Epithelial cell of proximal tubule (primary cell): ENCODE data around the gene ZNF746. TPM values are rescaled to one million over a fixed set of nuclear protein-coding genes. Genes with fewer than 3 reads are reported as not detected.

Experiments used
- DNase-seq: peaks from one replicate; pipeline ENCODE4 v3.0.0-alpha.2; 2011; ENCODE audit warnings: low read depth
- H3K4me3 ChIP-seq: 2 replicates; pipeline ENCODE4 v1.5.1; 2011; ENCODE audit warnings: low read depth, mild to moderate bottlenecking, low read length
- total RNA-seq: library from RNA; depleted of rRNA; stranded (reverse); fragments of >200 nt; gene quantifications from 2 replicates; pipeline ENCODE4 v1.2.3, GENCODE V29; 2015
- TF ChIP-seq, protein P1 (sequence below): conservative IDR thresholded peaks from 2 replicates; pipeline ENCODE4 v1.5.1; 2012; ENCODE audit warnings: low read depth, mild to moderate bottlenecking, low read length

Gene ZNF746
- 18.5 and 22.1 TPM in 2 replicates for total RNA-seq

DNA sequence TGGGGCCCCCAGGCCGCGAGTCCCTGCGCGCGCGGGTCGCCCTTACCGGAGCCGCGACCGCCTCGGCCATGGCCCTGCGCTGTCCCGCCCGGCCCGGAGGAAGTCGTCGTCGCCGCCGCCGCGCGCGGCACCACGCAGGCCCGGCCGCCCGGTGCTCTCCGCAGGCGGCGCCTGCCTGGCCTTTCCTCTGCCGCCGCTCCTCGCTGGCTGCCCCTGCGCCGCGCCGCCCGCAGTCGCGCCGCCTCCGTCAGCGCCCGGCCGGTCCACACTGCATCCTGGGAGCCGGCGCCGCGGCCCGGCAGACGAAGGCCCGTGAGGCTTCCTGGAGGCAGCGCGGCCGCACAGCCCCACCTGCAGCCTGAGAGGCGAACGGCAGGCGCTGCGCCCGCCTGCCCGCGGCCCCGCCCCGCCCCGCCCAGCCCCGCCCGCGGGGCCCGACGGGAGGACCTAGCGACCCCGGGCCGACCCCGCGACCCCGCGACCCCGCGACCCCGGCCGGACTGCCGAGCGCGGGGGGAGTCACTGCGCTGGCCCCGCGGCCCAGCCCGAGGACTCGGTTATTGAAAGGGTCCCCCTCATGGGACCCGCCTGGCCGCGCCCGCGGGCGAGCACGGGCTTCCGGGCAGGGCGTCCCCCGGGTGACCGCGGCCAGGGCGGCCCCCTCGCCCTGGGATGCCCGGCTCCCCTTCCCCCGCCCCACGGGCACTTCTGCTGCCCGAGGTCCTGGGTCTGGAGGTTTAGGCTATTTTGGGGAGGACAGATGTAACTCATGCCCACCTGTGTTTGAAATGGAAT is at the start of gene ZNF746:
Gene ZNF746 (minus strand): TSS at position 343 of the 795 bp plus-strand sequence. CDS start 273 bp downstream, at position 70.
- no peak for DNase-seq
- TF ChIP-seq, protein P1, sequence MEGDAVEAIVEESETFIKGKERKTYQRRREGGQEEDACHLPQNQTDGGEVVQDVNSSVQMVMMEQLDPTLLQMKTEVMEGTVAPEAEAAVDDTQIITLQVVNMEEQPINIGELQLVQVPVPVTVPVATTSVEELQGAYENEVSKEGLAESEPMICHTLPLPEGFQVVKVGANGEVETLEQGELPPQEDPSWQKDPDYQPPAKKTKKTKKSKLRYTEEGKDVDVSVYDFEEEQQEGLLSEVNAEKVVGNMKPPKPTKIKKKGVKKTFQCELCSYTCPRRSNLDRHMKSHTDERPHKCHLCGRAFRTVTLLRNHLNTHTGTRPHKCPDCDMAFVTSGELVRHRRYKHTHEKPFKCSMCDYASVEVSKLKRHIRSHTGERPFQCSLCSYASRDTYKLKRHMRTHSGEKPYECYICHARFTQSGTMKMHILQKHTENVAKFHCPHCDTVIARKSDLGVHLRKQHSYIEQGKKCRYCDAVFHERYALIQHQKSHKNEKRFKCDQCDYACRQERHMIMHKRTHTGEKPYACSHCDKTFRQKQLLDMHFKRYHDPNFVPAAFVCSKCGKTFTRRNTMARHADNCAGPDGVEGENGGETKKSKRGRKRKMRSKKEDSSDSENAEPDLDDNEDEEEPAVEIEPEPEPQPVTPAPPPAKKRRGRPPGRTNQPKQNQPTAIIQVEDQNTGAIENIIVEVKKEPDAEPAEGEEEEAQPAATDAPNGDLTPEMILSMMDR, result peak; percentile 47
- H3K4me3 ChIP-seq, result peak within 1 kb of the TSS; percentile 82

DNA sequence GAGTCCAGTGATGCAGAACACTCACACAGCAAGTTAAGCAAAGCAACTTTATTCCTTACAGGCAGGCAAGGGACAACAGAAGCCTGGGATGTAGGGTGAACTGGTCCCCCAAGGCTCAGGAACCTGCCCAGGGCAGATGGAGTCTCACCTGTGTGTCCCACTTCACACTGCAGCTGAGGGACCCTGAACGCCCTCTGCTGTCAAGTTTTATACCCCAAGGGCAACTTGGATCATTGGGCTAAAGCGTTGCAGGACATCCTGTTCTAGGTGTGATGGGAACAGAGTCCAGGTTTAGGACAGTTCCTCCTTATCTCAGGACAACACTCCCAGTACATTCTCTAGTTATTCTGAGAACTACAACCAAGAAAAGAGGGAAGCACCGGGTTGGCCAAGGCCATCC is 49.5 kb upstream of the ZNF746 start:
- TF ChIP-seq, protein P1, result peak; percentile 9
- DNase-seq, result no peak
- no peak overlapping the region for H3K4me3 ChIP-seq

DNA sequence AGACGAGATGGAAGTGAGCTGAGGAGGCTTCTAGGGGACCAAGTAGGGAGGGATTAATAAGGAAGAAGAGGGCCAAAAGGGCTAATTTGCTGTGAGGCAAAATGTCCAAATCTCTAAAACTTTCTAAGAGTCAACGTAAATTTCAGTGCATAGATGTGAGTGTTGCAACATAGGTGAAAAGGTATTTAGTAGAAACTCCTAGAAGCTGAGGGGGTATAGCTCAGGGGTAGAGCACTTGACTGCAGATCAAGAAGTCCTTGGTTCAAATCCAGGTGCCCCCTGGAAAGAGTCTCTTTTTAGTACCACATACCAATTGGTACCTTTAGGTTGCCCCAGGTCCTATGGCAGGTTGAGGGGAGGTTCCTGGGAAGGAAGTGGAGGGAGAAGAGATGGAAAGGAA is 48.7 kb upstream of the ZNF746 start:
- no peak for DNase-seq

DNA sequence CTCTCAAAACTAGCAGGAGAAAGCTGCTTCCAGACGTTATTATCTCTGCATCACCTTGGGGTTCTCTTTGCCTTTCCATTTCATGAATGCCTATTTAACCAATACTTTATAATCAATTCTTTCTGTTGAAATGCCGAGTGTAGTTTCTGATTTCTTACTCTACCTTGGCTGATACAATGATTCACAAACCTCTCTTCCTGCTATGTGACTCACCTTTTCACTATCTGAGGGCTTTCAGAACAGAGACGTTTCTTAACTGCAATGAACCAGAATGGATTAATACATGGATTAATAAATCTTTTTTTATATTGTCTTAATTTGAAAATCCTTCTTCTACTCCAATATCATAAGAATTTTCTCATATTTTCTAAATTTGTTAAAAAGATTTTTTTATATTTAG is 46.4 kb upstream of the ZNF746 start:
- TF ChIP-seq, protein P1, result no peak
- DNase-seq, result no peak
- H3K4me3 ChIP-seq, result no peak overlapping the region

More for the DNA sequence above, 48.7 kb upstream of the ZNF746 start:
- TF ChIP-seq, protein P1, result no peak
- no peak overlapping the region for H3K4me3 ChIP-seq

DNA sequence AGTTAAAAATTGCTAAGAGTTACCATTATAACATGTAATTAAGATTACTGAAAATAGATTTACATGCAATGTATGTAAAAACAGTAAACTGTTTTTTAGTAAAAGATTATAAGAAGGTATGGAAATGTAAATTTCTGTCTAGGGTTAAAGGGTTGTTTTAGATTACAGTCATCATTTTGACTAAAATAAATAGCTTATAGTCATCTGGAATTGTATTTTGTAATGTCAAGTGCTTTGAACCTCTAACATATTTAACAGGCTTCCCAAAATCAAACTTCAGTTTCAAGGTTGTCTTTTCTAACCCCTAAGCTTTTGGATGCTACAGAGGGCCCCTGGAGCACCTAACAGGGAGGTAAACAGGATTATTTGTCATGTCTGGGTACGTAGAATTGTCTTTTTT is 35.0 kb upstream of the ZNF746 start:
- H3K4me3 ChIP-seq, result no peak overlapping the region
- TF ChIP-seq, protein P1, result no peak
- DNase-seq, result no peak

DNA sequence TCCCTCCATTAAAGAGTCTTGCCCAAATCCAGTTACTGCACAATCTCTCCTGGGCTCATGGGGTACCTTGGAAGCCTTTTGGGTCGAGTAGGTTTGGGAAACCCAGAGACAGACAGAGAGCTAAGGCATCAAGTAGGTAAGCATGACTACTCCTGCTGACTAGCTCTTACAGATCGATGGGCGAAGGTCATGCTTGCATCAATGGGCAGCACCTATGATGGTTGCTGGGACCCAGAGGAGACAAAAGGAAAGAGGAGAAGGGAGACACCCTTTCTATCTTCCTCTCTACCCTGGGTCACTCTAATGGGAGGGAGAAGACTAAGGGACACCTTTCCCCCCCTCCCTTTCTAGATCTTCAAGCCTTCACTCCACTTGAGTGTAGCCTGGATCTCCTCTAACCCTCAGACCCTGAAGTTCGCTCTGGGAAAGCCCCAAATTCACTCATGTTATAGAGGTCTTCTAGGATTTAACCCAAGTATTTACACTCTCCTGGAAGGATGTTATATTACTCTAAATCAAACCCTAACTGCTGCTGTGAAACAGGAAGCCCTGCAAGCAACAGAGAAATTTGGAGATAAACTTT is 31.6 kb upstream of the ZNF746 start:
- DNase-seq, result no peak
- no peak overlapping the region for H3K4me3 ChIP-seq
- TF ChIP-seq, protein P1, result no peak
